HG02571 (cell line): ENCODE data around the gene MOB3A.

Experiments used
- ATAC-seq: cut with Tn5 transposase; IDR thresholded peaks from one replicate; pipeline ENCODE4 v1.9.1; 2021; ENCODE audit warnings: mild to moderate bottlenecking, moderate library complexity; ENCODE audit not compliant: unreplicated experiment

MOB3A gene

DNA sequence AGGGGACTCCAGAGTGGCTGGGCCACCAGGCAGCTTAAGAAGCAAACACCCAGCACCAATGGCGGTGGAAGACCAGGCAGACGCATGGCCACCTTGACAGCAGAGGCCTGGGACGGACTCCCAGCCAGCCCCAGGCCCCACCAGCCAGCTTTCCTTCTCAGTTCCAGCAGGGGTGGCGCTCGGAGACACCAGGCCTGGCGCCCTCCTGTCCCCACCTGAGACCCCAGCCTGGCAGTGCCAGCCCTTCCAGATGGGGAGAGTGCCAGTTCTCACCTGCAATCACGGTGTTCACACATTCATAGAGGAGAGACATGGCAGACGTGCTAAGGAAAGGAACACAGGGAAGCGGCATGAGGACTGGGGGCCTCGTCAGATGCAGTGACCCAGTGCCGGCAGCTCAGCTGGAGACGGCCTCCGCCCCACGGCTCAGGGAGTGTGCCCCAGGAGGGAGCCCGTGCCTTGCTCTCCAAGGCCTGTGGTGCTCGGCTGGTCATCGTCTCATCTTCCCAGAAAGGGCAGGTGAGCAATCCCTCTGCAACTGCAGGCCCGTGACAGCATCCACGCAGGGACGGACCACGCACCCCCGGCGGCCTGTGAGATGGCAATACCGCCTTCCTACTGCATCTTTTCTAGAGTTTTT, 30.9 kb upstream of the MOB3A start:
- ATAC-seq: no peak

DNA sequence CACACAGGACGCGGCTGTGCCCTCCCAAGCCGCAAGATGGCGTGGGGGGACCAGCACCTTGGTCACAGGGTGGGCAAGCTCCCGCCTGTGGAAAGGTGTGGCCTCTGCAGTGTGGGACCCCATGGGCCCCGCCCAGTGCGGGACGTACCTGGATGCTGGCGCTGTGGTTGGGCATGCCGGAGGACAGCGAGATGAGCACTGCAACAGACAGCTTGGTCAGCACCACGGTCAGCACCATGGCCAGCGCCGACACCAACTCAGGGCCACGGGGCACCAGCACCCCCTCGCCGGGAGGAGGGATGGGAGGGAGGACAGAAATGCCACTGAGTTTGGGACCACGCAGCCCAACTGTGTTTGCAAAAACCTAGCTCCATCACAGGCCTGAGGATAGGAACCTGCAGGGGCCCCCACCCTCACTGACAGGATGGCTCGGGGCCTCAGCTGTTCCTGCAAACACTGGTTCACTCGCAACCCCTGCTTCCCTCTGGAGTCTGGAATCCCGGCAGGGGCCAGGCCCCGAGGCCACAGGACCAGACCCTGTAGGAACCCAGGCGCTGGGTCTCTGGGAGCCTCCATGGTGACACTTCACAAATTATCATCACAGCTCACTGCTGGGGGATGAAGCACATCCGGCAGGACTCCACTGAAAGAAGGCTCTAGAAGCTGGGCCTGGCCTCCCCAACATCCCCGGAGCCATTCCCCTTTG, 27.7 kb upstream of the MOB3A start:
- no peak for ATAC-seq

DNA sequence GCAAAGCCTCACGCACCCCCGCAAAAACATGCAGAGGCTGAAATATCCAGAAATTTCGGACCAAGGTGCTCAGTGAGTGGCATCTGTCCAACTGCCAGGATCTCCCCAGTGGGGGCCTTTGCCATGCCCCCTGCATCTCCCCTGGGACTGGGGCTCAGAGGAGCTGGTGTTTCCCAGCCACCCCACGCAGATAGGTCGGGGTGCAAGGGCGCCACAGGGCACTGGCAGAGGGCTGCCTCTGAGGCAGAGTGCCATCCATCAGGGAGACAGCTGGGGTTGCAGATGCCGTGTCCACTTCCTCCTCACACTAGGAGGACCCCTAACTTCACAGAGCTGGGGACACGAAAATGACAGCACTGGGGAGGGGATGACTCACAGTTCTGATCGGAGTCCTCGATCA, 26.9 kb upstream of the MOB3A start:
- ATAC-seq: no peak

DNA sequence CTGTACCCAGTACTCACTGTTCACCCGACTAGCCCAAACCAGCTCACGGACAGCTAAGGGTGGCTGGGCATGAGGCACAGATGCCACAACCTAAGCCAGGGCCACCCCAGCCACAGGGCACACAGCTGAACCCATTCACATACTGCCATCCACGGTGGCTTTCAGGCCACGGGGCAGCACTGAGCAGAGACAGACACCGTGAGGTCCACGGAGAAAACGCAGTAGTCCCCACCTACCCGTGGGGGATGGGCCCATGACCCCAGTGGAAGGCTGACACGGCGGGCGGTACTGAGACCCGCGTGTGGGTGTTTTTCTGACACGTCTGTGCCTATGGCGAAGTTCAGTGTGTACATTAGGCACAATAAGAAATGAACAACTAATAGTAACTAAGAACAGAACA, 26.1 kb upstream of the MOB3A start:
- no peak for ATAC-seq

DNA sequence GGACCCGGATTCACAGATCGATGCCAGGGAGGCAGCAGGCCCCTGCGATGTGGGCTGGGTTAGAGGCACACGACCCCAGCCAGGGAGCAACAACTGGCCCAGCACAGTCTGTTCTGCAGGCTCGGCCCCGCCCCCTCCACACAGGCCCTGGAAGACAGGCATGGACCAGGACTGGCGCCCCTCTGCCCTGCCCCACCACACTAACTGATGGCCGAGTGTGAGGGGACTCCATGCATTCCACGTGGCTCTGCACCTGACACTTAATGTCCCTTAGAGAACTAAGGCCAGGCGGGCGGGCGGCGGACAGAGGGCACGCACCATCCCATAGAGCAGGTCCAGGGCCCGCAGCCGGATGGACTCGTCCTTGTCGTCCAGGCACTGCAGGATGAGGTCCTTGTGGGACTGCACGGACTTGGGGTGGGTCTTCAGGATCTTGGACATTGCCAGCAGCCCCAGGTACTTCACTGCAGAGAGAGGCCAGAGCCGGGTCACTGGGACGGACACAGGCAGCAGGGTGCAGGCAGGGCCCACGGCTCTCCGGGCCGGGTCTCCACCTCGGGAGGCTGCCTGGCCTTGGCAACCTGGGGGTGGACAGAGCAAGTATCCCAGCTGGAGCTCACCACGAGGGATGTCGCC, 25.4 kb upstream of the MOB3A start:
- ATAC-seq: no peak

DNA sequence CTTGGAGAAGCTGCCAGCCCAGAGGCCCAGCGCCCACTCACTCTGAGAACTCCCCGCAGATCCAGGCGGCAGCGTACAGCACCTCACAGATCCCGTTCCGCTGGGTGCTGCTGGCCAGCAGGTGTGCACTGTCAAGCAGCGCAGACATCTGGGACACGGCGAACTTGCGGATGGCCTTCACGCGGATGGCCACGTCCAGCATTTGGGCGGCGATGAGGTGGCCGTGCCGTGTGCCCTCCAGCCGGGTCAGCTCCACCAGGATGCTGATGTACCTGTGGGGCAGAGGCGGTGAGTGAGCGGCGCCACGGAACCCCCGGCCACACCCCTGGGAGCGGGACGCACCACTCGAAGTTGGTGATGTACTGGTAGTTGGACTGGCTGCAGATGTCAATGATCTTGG, 24.7 kb upstream of the MOB3A start:
- no peak for ATAC-seq

DNA sequence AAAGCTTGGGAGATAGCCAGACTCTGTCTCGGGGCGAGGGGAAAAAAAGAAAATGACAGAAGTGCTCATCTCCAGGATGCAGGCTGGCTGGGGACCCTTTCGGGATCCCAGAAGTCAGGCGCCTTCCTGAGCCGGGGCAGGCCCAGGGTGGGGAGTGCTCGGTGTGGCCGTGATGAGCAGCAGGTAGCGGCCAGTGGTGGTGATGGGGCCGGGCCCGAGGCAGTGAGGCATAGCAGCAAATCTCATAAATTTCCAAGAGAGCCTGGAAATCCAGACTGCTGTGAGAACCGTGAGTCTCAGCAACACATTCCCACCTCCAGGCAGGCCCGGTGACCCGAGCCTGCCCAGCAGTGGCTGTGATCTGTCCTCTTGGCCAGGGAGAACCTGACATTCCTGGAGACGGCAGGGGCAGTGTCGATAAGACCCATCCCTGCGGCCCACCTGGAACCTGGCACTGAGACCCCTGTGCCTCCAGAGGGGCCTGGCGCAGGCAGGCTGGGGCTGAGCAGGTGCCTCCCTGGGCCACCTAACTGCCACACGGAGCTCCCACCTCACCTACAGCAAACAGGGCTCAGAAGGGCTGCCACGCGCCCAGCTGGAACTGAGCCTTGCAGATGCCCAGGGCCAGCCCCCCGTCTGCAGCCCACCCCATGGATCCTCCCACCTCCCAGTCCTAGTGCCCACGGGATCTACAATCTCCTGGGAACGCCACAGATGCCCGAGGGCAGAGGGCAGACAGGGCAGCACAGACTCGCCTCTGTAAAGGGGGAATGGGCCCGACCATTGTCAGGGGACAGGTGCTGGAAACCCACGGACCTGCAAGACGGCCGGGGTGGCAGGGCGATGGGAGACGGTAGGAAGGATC, 24.0 kb upstream of the MOB3A start:
- no peak for ATAC-seq

DNA sequence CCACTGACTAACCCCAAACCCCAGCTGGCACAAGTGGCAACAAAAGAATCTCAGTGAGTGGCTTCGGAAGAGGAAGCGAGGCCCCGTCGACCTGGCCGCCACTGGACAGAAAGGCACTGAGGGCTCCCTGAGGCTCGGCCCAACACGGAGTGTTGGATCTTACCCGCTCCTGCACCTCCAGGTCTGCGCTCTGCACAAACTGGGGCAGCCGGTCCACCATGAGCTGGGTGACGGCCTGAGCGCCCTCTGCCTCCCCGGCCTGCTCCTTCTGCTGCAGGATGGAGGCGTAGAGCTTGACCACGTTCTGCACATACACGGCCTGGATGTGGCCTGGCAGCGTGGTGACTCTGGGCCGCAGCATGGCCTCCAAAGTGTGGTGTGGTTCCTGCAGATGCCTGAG, 22.3 kb upstream of the MOB3A start:
- no peak for ATAC-seq

DNA sequence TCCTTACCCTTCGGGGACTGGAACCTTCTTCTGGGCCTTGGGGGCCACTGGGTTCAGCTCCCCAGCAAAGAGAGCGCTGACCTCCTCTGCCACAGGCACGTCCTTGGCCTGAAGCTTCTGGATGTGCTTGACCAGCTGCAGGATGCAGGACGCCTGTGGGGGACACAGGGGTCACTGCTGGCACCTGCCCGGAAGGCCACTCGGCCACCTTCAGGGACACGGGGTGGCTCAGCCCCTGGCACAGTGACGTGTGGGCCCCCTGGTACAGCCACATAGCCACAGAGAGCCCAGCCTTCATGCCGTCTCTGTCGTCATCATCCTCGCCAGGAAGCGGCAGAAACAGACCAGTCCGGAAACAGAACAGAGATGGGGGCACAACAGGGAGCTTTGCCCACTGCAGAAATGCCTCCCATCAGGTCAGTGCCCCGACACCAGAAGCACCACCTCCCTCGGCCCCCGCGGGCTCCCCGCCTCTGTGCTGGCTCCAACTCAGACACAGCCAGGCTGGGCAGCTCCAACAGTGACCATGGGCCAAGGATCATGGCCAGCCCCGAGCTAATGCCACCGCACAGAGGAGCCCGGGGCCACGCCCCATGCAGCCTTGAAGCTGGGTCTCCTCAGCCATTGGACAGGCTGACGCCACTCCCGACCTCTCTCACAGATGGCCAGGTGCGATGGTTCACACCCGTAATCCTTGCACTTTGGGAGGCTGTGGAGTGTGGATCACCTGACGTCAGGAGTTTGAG, 21.3 kb upstream of the MOB3A start:
- no peak for ATAC-seq

DNA sequence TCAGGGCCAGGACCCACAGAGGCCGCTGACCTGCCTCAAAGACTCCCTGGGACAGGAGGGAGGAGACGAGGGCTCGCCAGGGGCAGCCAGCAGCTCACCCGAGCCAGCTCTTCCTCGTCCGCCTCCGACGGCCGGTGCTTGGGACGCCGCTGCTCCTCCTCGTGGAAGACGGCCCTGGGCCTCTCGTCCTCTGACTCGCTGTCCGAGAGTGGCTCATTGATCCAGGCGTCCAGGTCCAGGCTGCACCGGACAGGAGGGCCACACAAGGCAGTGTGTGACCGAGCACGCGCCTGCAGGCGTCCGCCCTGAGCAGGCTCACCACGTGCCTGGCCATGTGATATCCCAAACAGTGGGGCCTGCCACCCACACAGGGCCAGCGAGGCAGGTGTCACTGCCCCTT, 20.4 kb upstream of the MOB3A start:
- ATAC-seq: no peak

DNA sequence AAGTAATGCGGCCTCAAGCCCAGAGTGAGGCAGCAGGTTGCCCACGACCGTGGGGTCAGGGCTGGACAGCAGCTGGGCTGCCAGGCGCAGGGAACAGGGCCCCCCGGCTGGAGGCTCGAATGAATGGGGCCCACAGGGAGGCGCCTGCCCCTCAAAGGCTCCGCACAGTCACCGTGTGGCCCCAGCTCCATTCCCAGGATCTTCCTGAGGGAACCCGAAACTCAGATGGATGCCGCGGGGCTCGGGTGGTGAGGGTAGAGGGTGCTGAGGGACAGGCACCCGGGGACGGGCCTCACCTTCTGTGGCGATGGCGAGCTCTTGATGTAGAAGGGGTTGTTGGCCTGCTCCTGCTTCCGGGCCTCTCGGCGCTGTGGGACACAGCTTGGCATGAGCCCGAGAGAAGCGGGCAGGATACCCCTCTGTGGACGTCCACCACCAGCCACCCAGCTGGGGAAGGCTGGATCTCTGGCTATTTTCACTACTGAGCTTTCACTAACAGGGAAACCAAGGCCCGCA, 19.8 kb upstream of the MOB3A start:
- no peak for ATAC-seq

DNA sequence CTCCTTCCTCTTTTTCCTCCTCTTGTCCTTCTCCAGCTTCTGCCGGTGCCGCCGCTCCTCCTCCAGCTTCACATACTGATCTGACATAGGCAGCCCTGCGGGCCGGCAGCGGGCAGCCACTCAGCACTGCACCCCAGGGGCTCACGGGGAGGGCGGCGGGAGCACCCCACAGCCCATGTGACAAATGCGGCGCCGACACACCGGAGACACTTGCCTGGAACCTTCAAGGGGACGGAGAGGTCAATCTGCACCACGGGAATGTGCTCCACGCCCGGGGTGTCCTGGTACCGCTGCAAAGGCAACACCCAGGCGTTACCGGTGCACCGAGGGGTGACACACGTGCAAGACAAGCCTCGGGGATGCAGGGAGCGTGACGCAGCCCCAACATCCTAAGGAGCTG, 19.2 kb upstream of the MOB3A start:
- no peak for ATAC-seq

DNA sequence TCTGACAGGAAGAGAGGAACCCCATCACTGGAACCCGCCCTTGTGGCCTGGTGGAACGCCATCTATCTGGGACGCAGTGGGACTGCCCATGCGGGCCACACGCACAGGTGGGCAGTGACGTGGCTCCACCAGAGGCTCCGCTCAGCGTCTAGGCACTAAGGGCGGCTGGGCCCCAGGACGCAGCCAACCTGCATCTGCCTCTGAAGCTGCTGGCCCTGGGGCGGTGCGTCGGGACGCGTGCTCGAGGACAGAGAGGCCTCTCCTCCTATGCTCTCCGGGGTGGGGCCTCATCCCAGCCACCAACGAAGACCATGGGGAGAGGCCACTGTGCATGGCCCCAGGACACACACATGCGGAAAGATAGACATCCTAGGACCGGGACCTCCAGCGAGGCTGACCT, 18.7 kb upstream of the MOB3A start:
- no peak for ATAC-seq

DNA sequence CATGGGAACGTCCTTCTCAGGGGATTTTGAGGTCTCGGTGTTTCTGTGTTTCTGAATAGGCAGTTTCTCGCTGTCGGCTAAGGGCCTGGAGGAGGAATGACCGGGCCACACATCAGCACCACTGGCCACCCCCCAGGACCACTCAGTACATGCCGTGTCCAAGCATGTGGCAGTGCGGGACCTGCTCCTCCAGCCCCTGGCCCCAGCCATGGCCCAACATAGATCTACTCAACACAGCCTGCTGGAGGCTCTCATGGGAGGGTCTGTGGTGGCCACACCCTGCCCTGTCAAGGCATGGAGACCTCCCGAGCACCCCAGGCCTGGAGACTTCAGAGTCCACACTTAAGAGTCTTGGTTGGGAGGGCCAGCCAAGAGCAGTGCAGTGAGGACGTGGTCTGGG, 18.1 kb upstream of the MOB3A start:
- ATAC-seq: no peak

DNA sequence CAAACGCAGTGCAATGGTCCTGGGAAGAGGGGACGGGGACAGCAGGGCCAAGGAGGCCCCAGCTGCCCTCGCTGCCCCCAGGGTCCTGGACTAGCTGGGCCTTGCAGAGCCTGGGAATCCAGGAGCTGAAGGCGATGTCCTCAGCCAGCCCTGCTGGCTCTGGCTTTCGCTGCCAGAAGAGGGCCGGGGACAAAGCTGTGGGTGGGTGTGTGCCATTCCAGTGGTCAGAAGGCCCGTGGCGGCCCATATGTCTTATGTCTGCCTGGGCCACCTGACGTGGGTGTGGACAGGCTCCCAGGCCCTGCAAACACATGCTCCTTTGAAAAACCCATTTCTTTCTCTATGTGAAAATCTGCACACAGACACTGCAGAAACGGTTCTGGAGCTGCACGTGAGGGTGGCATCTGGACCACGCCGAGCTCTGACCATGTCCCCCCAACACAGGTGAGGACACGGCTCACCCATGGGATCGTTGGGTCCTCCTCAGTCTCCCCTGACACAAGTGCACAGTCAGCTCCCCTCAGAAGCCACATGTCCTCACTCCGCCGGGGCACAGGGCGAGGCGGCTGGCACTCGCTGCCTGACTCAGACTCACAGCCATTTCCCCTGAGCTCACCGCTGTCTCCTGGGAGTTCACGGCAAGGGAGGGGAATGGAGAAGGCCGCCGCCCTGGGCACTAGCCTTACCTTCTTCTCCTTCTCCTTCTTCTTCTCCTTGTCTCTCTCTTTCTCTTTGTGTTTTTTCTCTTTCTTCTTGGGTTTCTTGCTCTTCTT, 17.5 kb upstream of the MOB3A start:
- ATAC-seq: no peak

DNA sequence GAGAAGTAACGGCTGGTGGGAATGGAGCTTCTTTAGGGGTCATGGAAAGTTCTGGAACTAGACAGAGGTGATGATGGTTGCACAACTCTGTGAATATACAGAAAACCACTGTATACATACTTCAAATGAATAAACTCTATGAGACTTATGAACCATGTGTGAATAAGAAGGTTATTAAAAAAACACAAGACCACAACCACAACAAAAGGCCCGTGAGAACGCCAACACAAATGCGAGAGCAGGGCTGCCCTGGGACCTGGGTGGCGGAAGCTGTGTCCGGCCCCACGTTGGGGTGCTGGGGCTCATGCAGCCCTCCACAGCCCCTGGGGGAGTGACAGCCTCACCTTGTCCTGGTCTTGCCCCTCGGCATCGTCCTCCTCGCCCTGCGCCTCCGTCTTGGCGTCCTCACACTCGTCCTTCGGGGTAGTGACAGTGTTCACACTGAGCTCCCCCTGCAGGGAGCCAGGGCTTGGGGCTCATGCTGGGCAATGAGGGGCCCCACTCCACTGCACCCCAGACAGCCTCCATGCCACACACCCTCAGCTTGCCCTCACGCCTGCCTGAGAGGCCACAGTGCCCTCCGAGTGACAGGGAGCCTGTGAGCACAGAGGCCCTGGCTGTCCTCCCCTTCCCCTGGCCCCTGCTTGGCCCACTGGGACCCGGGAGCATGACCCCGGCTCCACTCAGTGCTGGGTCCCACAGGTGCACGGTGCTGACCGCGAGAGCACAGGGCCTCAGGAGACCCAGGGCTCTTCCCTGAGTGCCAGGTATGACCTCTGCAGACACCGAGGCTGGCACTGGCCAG, 16.6 kb upstream of the MOB3A start:
- ATAC-seq: no peak

DNA sequence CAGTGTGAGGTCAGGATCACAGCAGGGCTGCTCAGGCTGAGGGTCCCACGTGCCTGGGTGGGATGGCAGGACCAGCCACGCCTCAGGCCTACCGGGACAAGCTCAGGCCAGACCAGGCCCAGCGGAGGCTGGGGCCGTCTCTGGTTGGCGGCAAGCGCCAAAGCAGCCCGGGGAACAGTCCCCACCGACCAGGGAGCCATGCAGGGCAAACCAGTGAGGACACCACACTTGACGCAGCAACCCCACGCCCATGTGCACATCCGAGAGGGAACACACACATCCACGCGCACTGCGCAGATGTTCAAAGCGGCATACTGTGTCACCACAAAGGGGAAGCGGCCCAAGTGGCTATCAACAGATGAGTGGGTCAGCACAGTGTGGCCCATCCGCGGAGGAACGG, 15.8 kb upstream of the MOB3A start:
- no peak for ATAC-seq

DNA sequence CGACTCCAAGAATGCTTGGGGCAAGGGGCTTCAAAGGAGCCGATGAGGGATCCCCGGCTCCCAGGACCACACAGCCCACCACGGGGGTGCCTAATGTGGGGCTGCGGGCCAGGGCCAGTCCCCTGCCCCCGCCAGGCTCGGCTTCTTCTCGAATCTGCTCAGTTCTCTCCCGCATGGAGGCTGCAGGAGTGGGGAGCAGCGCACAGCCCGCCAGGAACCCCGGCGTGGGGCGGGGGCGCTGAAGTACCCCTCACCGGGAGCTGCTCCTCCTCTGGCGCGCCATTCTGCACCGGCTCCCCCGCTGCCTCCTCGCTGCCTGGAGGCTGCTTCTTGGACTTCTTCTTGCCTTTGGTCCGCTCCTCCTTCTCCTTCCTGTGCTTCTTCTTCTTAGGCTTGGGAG, 15.3 kb upstream of the MOB3A start:
- no peak for ATAC-seq

DNA sequence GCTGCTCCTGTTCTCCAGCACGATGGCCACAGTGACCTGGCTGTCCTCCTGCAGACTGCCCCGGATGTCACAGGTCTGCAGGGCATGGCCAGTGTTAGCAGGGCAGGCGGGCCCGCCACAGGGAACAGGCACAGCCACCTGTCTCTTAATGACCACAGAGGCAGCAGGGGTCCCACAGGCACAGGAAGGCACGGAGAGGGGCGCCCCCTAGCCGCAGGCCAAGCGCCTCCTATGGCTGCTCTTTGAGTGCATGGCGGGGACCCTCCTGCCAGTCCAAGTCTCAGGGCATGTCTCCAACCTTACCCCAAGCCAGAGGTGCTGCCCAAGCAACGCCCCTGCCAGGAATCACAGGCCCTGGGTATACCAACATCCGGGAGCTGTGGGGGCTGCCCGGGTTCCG, 14.7 kb upstream of the MOB3A start:
- no peak for ATAC-seq
